Measurements from ENCODE around the gene CD46.
A peak's percentile ranks its signal among the peaks of the same experiment; 100 is the strongest.
"Not testable (repeated sequence)": the region's sequence is repeated elsewhere in the genome, so short reads cannot be mapped to it uniquely, and the experiment has no call there.

The CD46 gene

DNA sequence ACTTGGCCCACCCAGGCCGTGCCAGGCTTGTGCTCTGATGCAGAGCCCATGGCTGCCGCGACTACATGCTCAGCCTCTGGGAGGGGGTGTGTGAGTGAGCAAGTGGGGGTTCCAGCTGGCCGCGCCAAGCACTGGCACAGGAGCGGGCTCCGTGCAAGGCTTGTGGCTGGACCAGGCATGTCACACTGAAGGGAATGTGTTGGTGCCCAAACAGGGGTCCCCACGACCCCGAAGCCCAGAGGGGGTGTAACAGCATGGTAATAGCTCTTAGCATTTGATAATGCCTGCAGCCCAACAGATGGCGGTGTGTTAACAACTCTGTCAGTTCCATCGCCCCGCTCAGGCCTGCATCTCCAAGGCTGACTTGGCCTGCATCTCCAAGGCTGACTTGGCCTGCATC lies 38.3 kb upstream of the CD46 start:
- Histone ChIP-seq H3K36me3 (no peaks in the 10 kb centered on the region), H3K9me3 (no peaks in the 10 kb centered on the region), H3K4me1 (ENCODE audit: control insufficient read depth in 1 of 2, insufficient read depth in 1 of 2, low read depth in 1 of 2, low read length in 1 of 2) (no peaks in the 10 kb centered on the region), H3K27ac (no peak overlapping the region), H3K4me3 (ENCODE audit: low read depth in 1 of 2, low read length in 1 of 2) (no peak overlapping the region), H3K27me3 (no peaks in the 10 kb centered on the region)
- TF ChIP-seq, protein P1, sequence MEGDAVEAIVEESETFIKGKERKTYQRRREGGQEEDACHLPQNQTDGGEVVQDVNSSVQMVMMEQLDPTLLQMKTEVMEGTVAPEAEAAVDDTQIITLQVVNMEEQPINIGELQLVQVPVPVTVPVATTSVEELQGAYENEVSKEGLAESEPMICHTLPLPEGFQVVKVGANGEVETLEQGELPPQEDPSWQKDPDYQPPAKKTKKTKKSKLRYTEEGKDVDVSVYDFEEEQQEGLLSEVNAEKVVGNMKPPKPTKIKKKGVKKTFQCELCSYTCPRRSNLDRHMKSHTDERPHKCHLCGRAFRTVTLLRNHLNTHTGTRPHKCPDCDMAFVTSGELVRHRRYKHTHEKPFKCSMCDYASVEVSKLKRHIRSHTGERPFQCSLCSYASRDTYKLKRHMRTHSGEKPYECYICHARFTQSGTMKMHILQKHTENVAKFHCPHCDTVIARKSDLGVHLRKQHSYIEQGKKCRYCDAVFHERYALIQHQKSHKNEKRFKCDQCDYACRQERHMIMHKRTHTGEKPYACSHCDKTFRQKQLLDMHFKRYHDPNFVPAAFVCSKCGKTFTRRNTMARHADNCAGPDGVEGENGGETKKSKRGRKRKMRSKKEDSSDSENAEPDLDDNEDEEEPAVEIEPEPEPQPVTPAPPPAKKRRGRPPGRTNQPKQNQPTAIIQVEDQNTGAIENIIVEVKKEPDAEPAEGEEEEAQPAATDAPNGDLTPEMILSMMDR (IDR thresholded peaks at IDR 0.05): no peak

DNA sequence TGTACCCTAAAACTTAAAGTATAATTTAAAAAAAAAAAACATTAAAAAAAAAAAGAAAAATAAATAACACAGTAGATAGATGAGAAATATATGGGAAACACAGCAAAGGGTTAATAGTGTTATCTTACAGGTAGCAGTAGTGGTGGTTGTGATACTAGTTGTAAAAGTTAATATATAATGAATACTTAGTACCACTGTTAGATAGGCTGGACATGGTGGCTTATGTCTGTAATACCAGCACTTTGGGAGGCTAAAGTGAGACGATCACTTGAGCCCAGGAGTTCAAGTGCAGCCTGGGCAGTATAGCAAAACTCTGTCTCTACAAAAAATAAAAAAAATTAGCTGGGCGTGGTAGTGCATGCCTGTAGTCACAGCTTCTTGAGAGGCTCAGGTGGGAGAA lies 32.6 kb upstream of the CD46 start:
- H3K4me3 ChIP-seq (ENCODE audit: low read depth in 1 of 2, low read length in 1 of 2): no peak overlapping the region
- H3K27me3 ChIP-seq: no peaks in the 10 kb centered on the region
- peaks cover 6 to 11% of the 10 kb centered on the region in 2 experiments for H3K4me1 ChIP-seq (ENCODE audit: control insufficient read depth in 1 of 2, insufficient read depth in 1 of 2, low read depth in 1 of 2, low read length in 1 of 2)
- TF ChIP-seq, protein P1 (IDR thresholded peaks at IDR 0.05): no peak
- no peak overlapping the region for H3K27ac ChIP-seq
- H3K36me3 ChIP-seq: no peaks in the 10 kb centered on the region
- H3K9me3 ChIP-seq: no peaks in the 10 kb centered on the region

DNA sequence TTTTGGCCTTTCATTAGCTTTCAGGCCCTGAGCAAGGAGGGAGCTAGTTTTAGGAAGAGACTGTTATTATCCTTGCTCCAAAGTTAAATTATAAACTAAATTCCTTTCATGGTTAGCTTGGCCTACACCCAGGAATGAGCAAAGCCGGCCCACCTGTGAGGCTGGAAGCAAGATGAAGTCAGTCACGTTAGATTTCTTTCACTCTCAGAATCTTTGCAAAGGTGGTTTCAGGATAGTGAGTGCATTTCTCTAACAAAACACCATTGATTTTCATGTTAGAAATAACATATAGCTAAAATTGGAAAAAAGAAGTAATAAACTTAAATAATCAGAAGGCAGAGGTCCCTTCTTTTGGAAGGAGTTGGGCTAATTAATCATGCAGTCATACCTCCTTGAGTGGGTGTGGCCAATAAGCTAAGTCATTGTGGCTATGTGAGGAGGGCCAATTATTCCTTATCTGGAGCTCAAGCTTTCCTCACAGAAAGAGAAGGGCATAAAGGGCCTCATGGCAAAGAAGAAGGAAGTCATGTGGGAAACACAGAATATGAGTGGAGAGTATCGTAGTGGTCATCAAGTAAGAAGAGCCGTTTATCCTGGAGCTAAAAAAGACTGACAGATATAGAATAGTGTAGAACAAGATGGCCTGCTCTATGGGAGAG lies 23.5 kb upstream of the CD46 start:
- not testable (repeated sequence) for H3K36me3 ChIP-seq; H3K27me3 ChIP-seq; H3K9me3 ChIP-seq; H3K4me3 ChIP-seq (ENCODE audit: low read depth in 1 of 2, low read length in 1 of 2); H3K27ac ChIP-seq
- H3K4me1 ChIP-seq (ENCODE audit: control insufficient read depth in 1 of 2, insufficient read depth in 1 of 2, low read depth in 1 of 2, low read length in 1 of 2): peaks cover 8 to 12% of the 10 kb centered on the region in 2 experiments

DNA sequence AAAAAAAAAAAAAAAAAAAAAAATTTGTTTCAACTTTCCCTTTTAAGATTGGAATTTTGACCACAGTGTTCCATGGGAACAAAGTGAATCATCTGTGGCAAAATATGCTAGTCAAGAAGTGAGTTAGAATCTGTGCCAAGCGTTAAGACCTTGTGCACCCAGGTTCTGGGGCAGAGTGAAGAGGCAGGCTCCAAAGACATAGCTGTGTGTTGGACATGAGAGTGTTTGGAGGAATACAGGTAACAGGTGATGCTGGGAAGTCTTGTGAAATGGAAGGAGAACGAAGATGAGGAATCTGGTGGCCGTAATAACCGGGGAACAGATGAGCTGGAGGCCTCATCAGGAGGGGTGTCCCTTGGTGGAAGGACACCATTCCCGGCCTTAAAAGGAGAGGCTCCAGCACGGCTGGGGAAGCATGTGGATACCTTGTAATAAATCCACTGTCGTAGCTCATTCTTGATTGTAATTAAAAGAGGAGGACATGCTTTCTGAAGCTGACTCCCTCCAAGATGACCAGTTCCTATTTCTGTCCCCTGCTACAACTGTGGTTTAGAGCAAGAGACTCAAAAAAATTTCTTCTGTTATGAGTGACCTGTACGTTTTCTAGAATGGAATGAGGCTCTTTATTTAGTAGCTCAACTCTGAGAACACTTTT lies 14.2 kb upstream of the CD46 start:
- H3K4me1 ChIP-seq (ENCODE audit: control insufficient read depth in 1 of 2, insufficient read depth in 1 of 2, low read depth in 1 of 2, low read length in 1 of 2); H3K4me3 ChIP-seq (ENCODE audit: low read depth in 1 of 2, low read length in 1 of 2); H3K27me3 ChIP-seq; H3K27ac ChIP-seq; H3K9me3 ChIP-seq; H3K36me3 ChIP-seq: not testable (repeated sequence)

DNA sequence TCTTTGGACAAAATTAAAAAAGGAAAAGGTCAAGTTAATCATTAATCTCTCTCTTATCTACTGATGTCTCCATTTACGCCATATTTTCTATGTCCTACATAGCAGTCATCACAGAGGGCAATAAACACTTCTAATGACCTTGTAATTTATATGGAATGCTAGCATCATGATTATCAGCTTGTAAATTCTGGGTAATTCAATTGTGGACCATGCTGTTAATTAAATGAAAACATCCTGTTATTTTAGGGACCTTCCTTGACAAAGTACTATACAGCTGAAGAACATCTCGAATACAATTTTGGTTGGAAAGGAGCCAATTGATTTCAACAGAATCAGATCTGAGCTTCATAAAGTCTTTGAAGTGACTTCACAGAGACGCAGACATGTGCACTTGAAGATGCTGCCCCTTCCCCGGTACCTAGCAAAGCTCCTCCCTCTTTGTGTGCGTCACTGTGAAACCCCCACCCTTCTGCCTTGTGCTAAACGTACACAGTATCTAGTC lies 13.6 kb upstream of the CD46 start:
- not testable (repeated sequence) for H3K4me1 ChIP-seq (ENCODE audit: control insufficient read depth in 1 of 2, insufficient read depth in 1 of 2, low read depth in 1 of 2, low read length in 1 of 2); H3K27ac ChIP-seq; H3K4me3 ChIP-seq (ENCODE audit: low read depth in 1 of 2, low read length in 1 of 2); H3K27me3 ChIP-seq; H3K9me3 ChIP-seq; H3K36me3 ChIP-seq

DNA sequence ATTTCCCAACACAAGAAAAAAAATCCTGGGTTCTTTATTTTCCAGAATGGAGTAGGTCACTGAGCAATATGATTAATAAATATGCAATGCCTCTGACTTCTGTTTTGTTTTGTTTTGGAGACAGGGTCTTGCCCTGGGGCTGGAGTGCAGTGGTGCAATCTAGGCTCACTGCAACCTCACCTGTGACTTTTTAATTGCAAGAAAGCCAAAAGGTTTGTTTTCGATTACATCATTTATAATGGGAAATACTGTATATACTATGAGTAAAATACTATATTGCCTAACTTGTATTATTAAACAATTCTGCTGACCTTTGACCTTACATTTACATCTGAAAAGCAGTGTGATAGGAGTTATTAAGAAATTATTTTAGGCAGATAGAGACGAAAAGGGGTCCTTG lies 11.6 kb upstream of the CD46 start:
- H3K4me3 ChIP-seq (ENCODE audit: low read depth in 1 of 2, low read length in 1 of 2): no peak overlapping the region
- no peaks in the 10 kb centered on the region for H3K9me3 ChIP-seq
- H3K27ac ChIP-seq: no peak overlapping the region
- TF ChIP-seq, protein P1 (IDR thresholded peaks at IDR 0.05): no peak
- no peaks in the 10 kb centered on the region for H3K27me3 ChIP-seq
- no peaks in the 10 kb centered on the region for H3K36me3 ChIP-seq
- H3K4me1 ChIP-seq (ENCODE audit: control insufficient read depth in 1 of 2, insufficient read depth in 1 of 2, low read depth in 1 of 2, low read length in 1 of 2): no peaks in the 10 kb centered on the region

DNA sequence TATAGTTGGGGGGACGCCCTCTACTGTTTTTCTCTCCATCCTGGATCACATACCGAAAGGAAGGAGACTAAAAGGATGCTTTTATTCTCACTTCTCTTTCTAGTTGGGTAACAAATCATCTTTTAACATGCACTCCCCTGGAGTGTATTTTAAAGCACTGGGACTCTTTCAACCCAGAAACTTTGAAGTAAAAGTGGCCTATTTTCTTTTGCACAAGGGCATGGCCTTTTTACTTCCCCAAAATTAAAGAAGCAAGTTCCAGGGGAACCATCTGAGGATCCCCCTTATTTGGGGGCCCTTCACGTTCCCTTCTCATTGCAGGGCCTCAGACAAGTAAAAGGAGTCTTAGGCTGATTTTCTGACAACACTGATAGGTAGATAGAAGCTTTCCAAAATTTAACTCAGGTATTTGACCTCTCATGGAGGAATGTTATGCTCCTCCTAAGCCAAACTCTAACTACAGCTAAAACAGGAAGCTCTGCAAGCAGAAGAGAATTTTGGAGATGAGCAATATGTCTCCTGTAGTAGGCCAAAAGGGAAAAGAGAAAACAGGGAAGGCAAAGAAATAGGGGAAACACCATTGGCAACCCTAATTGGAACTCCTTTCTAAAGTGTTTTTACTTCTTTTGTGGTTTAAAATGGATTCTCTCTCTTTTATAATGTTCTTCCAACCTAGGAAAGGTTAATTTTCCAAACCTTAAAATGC lies 8.9 kb upstream of the CD46 start:
- peak overlapping the region; percentile 61 for H3K27ac ChIP-seq
- no peaks in the 10 kb centered on the region for H3K27me3 ChIP-seq
- H3K36me3 ChIP-seq: no peaks in the 10 kb centered on the region
- no peak overlapping the region for H3K4me3 ChIP-seq (ENCODE audit: low read depth in 1 of 2, low read length in 1 of 2)
- H3K9me3 ChIP-seq: no peaks in the 10 kb centered on the region
- no peaks in the 10 kb centered on the region for H3K4me1 ChIP-seq (ENCODE audit: control insufficient read depth in 1 of 2, insufficient read depth in 1 of 2, low read depth in 1 of 2, low read length in 1 of 2)
- TF ChIP-seq, protein P1 (IDR thresholded peaks at IDR 0.05): no peak
